Measurements from ENCODE around the gene ST6GAL1. TPM values are rescaled to one million over a fixed set of nuclear protein-coding genes. Genes with fewer than 3 reads are reported as not detected.

ST6GAL1 gene
- total RNA-seq, 1 donor from 2014 or later, result 15.8 TPM

DNA sequence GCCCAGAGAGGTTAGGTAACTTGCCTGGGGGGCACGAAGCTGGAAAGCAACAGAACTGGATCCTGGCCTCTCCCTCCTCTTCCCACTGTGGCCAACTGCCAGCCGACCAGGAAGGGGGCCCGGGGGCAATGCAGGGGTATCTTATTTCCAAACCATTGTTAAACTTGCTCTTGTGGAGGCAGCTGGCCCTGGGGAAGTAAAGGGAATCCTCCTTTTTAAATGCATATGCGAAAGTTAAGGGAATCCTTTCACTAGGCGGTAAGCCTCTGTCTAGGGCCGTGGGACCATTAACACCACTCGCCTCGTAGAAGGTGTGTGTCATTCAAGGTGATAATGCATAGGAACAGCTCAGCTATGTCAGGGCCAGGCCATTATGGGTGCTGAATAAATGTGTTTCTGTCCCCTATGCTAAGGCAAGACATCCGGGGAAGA lies 68.6 kb downstream of the ST6GAL1 start:
- no peak overlapping the region for H3K4me2 ChIP-seq (ENCODE audit: low read length)
- FAIRE-seq, result no peak
- TF ChIP-seq, protein P1, sequence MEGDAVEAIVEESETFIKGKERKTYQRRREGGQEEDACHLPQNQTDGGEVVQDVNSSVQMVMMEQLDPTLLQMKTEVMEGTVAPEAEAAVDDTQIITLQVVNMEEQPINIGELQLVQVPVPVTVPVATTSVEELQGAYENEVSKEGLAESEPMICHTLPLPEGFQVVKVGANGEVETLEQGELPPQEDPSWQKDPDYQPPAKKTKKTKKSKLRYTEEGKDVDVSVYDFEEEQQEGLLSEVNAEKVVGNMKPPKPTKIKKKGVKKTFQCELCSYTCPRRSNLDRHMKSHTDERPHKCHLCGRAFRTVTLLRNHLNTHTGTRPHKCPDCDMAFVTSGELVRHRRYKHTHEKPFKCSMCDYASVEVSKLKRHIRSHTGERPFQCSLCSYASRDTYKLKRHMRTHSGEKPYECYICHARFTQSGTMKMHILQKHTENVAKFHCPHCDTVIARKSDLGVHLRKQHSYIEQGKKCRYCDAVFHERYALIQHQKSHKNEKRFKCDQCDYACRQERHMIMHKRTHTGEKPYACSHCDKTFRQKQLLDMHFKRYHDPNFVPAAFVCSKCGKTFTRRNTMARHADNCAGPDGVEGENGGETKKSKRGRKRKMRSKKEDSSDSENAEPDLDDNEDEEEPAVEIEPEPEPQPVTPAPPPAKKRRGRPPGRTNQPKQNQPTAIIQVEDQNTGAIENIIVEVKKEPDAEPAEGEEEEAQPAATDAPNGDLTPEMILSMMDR (IDR thresholded peaks at IDR 0.05; ENCODE audit: insufficient read depth, low read depth, low read length), result no peak
- TF ChIP-seq EZH2 (IDR thresholded peaks at IDR 0.05; ENCODE audit: insufficient read depth, low read length), result no peak
- Mint-ChIP-seq H3K4me3 (ENCODE audit: unreplicated experiment) (no peak overlapping the region), H3K27ac (ENCODE audit: unreplicated experiment) (no peak overlapping the region), H3K4me1 (ENCODE audit: low read depth, unreplicated experiment) (peaks cover 7% of the 10 kb centered on the region), H3K9me3 (ENCODE audit: unreplicated experiment) (no peaks in the 10 kb centered on the region), H3K27me3 (ENCODE audit: low read depth, unreplicated experiment) (no peaks in the 10 kb centered on the region), H3K36me3 (ENCODE audit: low read depth, unreplicated experiment) (peaks cover 3% of the 10 kb centered on the region)
- H3K9me3 ChIP-seq (ENCODE audit: insufficient read depth, low read depth, low read length), result no peaks in the 10 kb centered on the region
- H3K27ac ChIP-seq (ENCODE audit: low read depth, low read length), result no peak overlapping the region
- no peak overlapping the region for H2AFZ ChIP-seq (ENCODE audit: low read depth, low read length)
- no peaks in the 10 kb centered on the region for H4K20me1 ChIP-seq (ENCODE audit: insufficient read depth, low read length)
- H3K9ac ChIP-seq (ENCODE audit: low read length), result no peak overlapping the region
- no peaks in the 10 kb centered on the region for H3K4me1 ChIP-seq (ENCODE audit: insufficient read depth, low read length)
- H3K36me3 ChIP-seq (ENCODE audit: insufficient read depth, low read length), result no peaks in the 10 kb centered on the region
- H3K4me3 ChIP-seq (ENCODE audit: insufficient read depth, low read depth, low read length), result no peak overlapping the region
- DNase-seq (ENCODE audit: low read depth), result no peak
- H3K27me3 ChIP-seq (ENCODE audit: insufficient read depth, low read length), result no peaks in the 10 kb centered on the region
- H3K79me2 ChIP-seq (ENCODE audit: insufficient read depth, low read length), result no peaks in the 10 kb centered on the region

DNA sequence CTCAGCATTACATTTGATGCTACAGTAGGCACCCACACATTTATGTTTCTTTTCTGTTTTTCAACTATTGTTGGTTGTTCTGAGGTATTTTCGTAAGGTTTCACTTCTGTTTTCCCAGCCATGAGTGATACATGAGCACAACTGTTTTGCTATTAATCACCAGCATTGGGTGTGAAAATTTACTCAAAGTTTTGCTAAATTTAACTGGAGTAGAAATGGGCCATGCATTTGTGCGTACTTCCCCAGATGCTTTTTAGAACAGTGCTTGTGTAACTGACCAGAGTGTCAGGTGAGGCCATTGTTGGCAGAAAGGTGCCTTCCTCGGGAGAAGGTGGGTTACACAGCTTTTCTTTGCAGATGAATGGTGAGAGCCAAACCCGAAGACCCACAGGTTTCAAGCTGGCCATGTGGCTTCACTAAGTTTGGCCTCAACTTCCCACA lies 70.4 kb downstream of the ST6GAL1 start:
- H3K4me1 Mint-ChIP-seq (ENCODE audit: low read depth, unreplicated experiment), result peaks cover 7% of the 10 kb centered on the region
- no peak for FAIRE-seq
- H3K4me3 Mint-ChIP-seq (ENCODE audit: unreplicated experiment), result no peak overlapping the region

DNA sequence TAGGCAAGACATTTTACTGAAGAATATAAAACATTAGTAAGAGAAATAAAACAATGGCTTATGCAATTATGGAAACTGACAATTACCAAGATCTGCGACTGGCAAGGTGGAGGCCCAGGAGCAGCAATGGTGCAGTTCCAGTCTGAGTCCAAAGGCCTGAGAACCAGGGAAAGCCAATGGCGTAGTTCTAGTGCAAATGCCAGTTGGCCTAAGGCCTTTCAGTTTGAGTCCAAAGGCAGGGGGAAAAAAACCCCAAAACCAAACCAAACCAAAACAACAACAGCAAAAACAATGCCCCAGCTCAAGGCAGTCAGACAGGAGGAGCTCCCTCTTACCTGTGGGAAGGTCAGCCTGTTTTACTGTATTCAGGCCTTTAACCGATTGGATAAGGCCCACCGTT lies 72.6 kb downstream of the ST6GAL1 start:
- H4K20me1 ChIP-seq (ENCODE audit: insufficient read depth, low read length), result no peaks in the 10 kb centered on the region
- H3K9me3 Mint-ChIP-seq (ENCODE audit: unreplicated experiment), result peaks cover 1% of the 10 kb centered on the region
- no peak for TF ChIP-seq EZH2 (IDR thresholded peaks at IDR 0.05; ENCODE audit: insufficient read depth, low read length)
- TF ChIP-seq, protein P1 (IDR thresholded peaks at IDR 0.05; ENCODE audit: insufficient read depth, low read depth, low read length), result no peak
- FAIRE-seq, result no peak
- no peak overlapping the region for H3K9ac ChIP-seq (ENCODE audit: low read length)
- no peaks in the 10 kb centered on the region for H3K9me3 ChIP-seq (ENCODE audit: insufficient read depth, low read depth, low read length)
- peaks cover 3% of the 10 kb centered on the region for H3K36me3 Mint-ChIP-seq (ENCODE audit: low read depth, unreplicated experiment)
- no peak overlapping the region for H3K4me3 ChIP-seq (ENCODE audit: insufficient read depth, low read depth, low read length)
- H3K4me2 ChIP-seq (ENCODE audit: low read length), result no peak overlapping the region
- H3K4me1 Mint-ChIP-seq (ENCODE audit: low read depth, unreplicated experiment), result peaks cover 2% of the 10 kb centered on the region
- H3K4me3 Mint-ChIP-seq (ENCODE audit: unreplicated experiment), result no peak overlapping the region
- DNase-seq (ENCODE audit: low read depth), result no peak
- no peak overlapping the region for H2AFZ ChIP-seq (ENCODE audit: low read depth, low read length)
- no peaks in the 10 kb centered on the region for H3K27me3 Mint-ChIP-seq (ENCODE audit: low read depth, unreplicated experiment)
- no peaks in the 10 kb centered on the region for H3K27me3 ChIP-seq (ENCODE audit: insufficient read depth, low read length)
- H3K36me3 ChIP-seq (ENCODE audit: insufficient read depth, low read length), result no peaks in the 10 kb centered on the region
- H3K4me1 ChIP-seq (ENCODE audit: insufficient read depth, low read length), result no peaks in the 10 kb centered on the region
- H3K27ac ChIP-seq (ENCODE audit: low read depth, low read length), result no peak overlapping the region
- no peak overlapping the region for H3K27ac Mint-ChIP-seq (ENCODE audit: unreplicated experiment)
- H3K79me2 ChIP-seq (ENCODE audit: insufficient read depth, low read length), result no peaks in the 10 kb centered on the region

More for the DNA sequence above, 70.4 kb downstream of the ST6GAL1 start:
- H3K9me3 ChIP-seq (ENCODE audit: insufficient read depth, low read depth, low read length), result no peaks in the 10 kb centered on the region
- no peaks in the 10 kb centered on the region for H4K20me1 ChIP-seq (ENCODE audit: insufficient read depth, low read length)
- DNase-seq (ENCODE audit: low read depth), result no peak
- no peak overlapping the region for H3K27ac Mint-ChIP-seq (ENCODE audit: unreplicated experiment)
- H3K27me3 Mint-ChIP-seq (ENCODE audit: low read depth, unreplicated experiment), result no peaks in the 10 kb centered on the region
- no peak for TF ChIP-seq EZH2 (IDR thresholded peaks at IDR 0.05; ENCODE audit: insufficient read depth, low read length)
- TF ChIP-seq, protein P1 (IDR thresholded peaks at IDR 0.05; ENCODE audit: insufficient read depth, low read depth, low read length), result no peak
- H3K79me2 ChIP-seq (ENCODE audit: insufficient read depth, low read length), result no peaks in the 10 kb centered on the region
- no peak overlapping the region for H3K4me3 ChIP-seq (ENCODE audit: insufficient read depth, low read depth, low read length)
- no peak overlapping the region for H3K9ac ChIP-seq (ENCODE audit: low read length)
- no peak overlapping the region for H3K4me2 ChIP-seq (ENCODE audit: low read length)
- no peaks in the 10 kb centered on the region for H3K36me3 ChIP-seq (ENCODE audit: insufficient read depth, low read length)
- peaks cover 3% of the 10 kb centered on the region for H3K36me3 Mint-ChIP-seq (ENCODE audit: low read depth, unreplicated experiment)
- no peaks in the 10 kb centered on the region for H3K27me3 ChIP-seq (ENCODE audit: insufficient read depth, low read length)
- H2AFZ ChIP-seq (ENCODE audit: low read depth, low read length), result no peak overlapping the region
- H3K4me1 ChIP-seq (ENCODE audit: insufficient read depth, low read length), result no peaks in the 10 kb centered on the region
- no peak overlapping the region for H3K27ac ChIP-seq (ENCODE audit: low read depth, low read length)
- H3K9me3 Mint-ChIP-seq (ENCODE audit: unreplicated experiment), result no peaks in the 10 kb centered on the region

Measured in astrocyte (in vitro differentiated cells and primary cell).